ENCODE results near the gene PPARG.

PPARG gene

GRCh38 chr3:12336099-12336498 lies 47.2 kb downstream of the PPARG start:
- H3K9me3 ChIP-seq (replicated peaks; ENCODE audit: insufficient read depth, low read length), result no peaks in the 10 kb centered on the region
- H4K20me1 ChIP-seq (ENCODE audit: insufficient read depth, low read length), result no peaks in the 10 kb centered on the region
- TF ChIP-seq EZH2 (optimal IDR thresholded peaks at IDR 0.05; ENCODE audit: low read depth, low read length) (no peak), EZH2phosphoT487 (IDR thresholded peaks at IDR 0.05; ENCODE audit: low read length) (no peak), CTCF (IDR thresholded peaks at IDR 0.05; ENCODE audit: low read length) (no peak)
- no peak for DNase-seq
- H2AFZ ChIP-seq (ENCODE audit: low read length), result no peak overlapping the region
- no peak overlapping the region for H3K27ac ChIP-seq (ENCODE audit: low read length)
- H3K9me2 ChIP-seq (replicated peaks; ENCODE audit: insufficient read depth, low read length), result no peaks in the 10 kb centered on the region
- no peaks in the 10 kb centered on the region for H3K4me1 ChIP-seq (ENCODE audit: low read length)
- H3K9ac ChIP-seq (ENCODE audit: low read length), result no peak overlapping the region
- no peaks in the 10 kb centered on the region for H3F3A ChIP-seq (ENCODE audit: insufficient read depth, low read length)
- no peak overlapping the region for H3K4me2 ChIP-seq (ENCODE audit: low read depth, low read length)
- H3K79me2 ChIP-seq (ENCODE audit: low read length), result no peaks in the 10 kb centered on the region
- H3K36me3 ChIP-seq (replicated peaks; ENCODE audit: insufficient read depth, low read length), result no peaks in the 10 kb centered on the region
- H3K27me3 ChIP-seq (replicated peaks; ENCODE audit: insufficient read depth, low read length), result no peaks in the 10 kb centered on the region
- H3K4me3 ChIP-seq (ENCODE audit: low read length), result no peak overlapping the region

- no peaks in the 10 kb centered on the region for H3K9me3 ChIP-seq (replicated peaks; ENCODE audit: insufficient read depth, low read length)
- H3F3A ChIP-seq (ENCODE audit: insufficient read depth, low read length), result no peaks in the 10 kb centered on the region
- no peak overlapping the region for H3K27ac ChIP-seq (ENCODE audit: low read length)
- no peaks in the 10 kb centered on the region for H3K27me3 ChIP-seq (replicated peaks; ENCODE audit: insufficient read depth, low read length)
- no peak overlapping the region for H2AFZ ChIP-seq (ENCODE audit: low read length)
- TF ChIP-seq EZH2phosphoT487 (IDR thresholded peaks at IDR 0.05; ENCODE audit: low read length), result no peak
- no peak for TF ChIP-seq EZH2 (optimal IDR thresholded peaks at IDR 0.05; ENCODE audit: low read depth, low read length)
- TF ChIP-seq CTCF (IDR thresholded peaks at IDR 0.05; ENCODE audit: low read length), result no peak
- no peak overlapping the region for H3K9ac ChIP-seq (ENCODE audit: low read length)
- no peaks in the 10 kb centered on the region for H4K20me1 ChIP-seq (ENCODE audit: insufficient read depth, low read length)
- H3K4me1 ChIP-seq (ENCODE audit: low read length), result no peaks in the 10 kb centered on the region
- H3K9me2 ChIP-seq (replicated peaks; ENCODE audit: insufficient read depth, low read length), result no peaks in the 10 kb centered on the region
- H3K4me2 ChIP-seq (ENCODE audit: low read depth, low read length), result no peak overlapping the region
- no peak overlapping the region for H3K4me3 ChIP-seq (ENCODE audit: low read length)
- no peaks in the 10 kb centered on the region for H3K79me2 ChIP-seq (ENCODE audit: low read length)
- H3K36me3 ChIP-seq (replicated peaks; ENCODE audit: insufficient read depth, low read length), result no peaks in the 10 kb centered on the region
- no peak for DNase-seq
Measured at GRCh38 chr3:12338595-12339546, 50.0 kb downstream of the PPARG start.

GRCh38 chr3:12339701-12340480 lies 51.0 kb downstream of the PPARG start:
- Histone ChIP-seq H3F3A (ENCODE audit: insufficient read depth, low read length) (no peaks in the 10 kb centered on the region), H3K4me1 (ENCODE audit: low read length) (no peaks in the 10 kb centered on the region), H3K27me3 (replicated peaks; ENCODE audit: insufficient read depth, low read length) (no peaks in the 10 kb centered on the region), H2AFZ (ENCODE audit: low read length) (no peak overlapping the region), H3K9me3 (replicated peaks; ENCODE audit: insufficient read depth, low read length) (no peaks in the 10 kb centered on the region), H3K9ac (ENCODE audit: low read length) (no peak overlapping the region), H3K9me2 (replicated peaks; ENCODE audit: insufficient read depth, low read length) (no peaks in the 10 kb centered on the region), H3K79me2 (ENCODE audit: low read length) (no peaks in the 10 kb centered on the region), H3K4me2 (ENCODE audit: low read depth, low read length) (no peak overlapping the region), H3K4me3 (ENCODE audit: low read length) (no peak overlapping the region), H3K27ac (ENCODE audit: low read length) (no peak overlapping the region), H3K36me3 (replicated peaks; ENCODE audit: insufficient read depth, low read length) (no peaks in the 10 kb centered on the region), H4K20me1 (ENCODE audit: insufficient read depth, low read length) (no peaks in the 10 kb centered on the region)
- TF ChIP-seq EZH2phosphoT487 (IDR thresholded peaks at IDR 0.05; ENCODE audit: low read length) (no peak), CTCF (IDR thresholded peaks at IDR 0.05; ENCODE audit: low read length) (no peak), EZH2 (optimal IDR thresholded peaks at IDR 0.05; ENCODE audit: low read depth, low read length) (no peak)
- no peak for DNase-seq

All from MM.1S (cell line).